ENCODE measurements around the gene KBTBD7. TPM values are rescaled to one million over a fixed set of nuclear protein-coding genes. Genes with fewer than 3 reads are reported as not detected.

The KBTBD7 gene
- total and polyA plus RNA-seq, 9 of the 15 experiments (the other 6 are each of a cell fraction or from before 2014, with no cell fraction given) = 1.8 to 4.4 (median 3.3) TPM

GRCh38 chr13:41148419-41149283 lies 45.7 kb downstream of the KBTBD7 start (continued):
- TF ChIP-seq PBX2 (CRISPR knock-in tag; IDR thresholded peaks at IDR 0.05; ENCODE audit: low read depth) = no peak
- peak; percentile 17; the same call in 1 of the 2 replicates for TF ChIP-seq PBX2 (tag; conservative IDR thresholded peaks at IDR 0.05; ENCODE audit: low read depth)
- no peak for TF ChIP-seq ZNF197 (CRISPR knock-in tag; IDR thresholded peaks at IDR 0.05; ENCODE audit: low read depth)

- no peak overlapping the region for H2AFZ ChIP-seq (ENCODE audit: low read depth, low read length)
- no peak for FAIRE-seq
- intact Hi-C loops (cut with micrococcal nuclease) (loop anchor here (5.0 kb wide), 1 partner anchor 47 kb away; the partner anchor contains the start of gene KBTBD7), in situ Hi-C loops (cut with MboI) (no loop called here)
- H4K20me1 ChIP-seq (replicated peaks; ENCODE audit: control insufficient read depth, insufficient read depth, low read length) = no peaks in the 10 kb centered on the region
- no peak for DNase-seq (ENCODE audit: extremely low read depth in 1 of 4, low spot score in 3 of 4)
- H3K27ac ChIP-seq (ENCODE audit: extremely low read depth, low read depth, low read length) = no peak overlapping the region
- ATAC-seq = no peak
- no TSS peak for BruUV-seq (replicated peaks)
- no peak overlapping the region for H3K4me2 ChIP-seq (ENCODE audit: insufficient read depth, low read length)
- H3K9me1 ChIP-seq (ENCODE audit: control insufficient read depth, insufficient read depth, low read length) = no peaks in the 10 kb centered on the region
- ChIA-PET POLR2A (interaction anchor here (0.8 kb wide), 1 partner anchor 82 kb away, joined by 3 read pairs; no protein-coding TSS in a partner anchor), CTCF (ENCODE audit: low intra/inter-chr PET ratio) (no interaction called here)
- H3K79me2 ChIP-seq (ENCODE audit: control insufficient read depth, insufficient read depth, low read length) = no peaks in the 10 kb centered on the region
- H3K9ac ChIP-seq (ENCODE audit: insufficient read depth in 1 of 2, low read depth in 2 of 2, low read length in 2 of 2) = no peak overlapping the region
- WGBS (ENCODE audit: insufficient coverage, low coverage, missing lambda C conversion rate) = 24% methylated on average over 4 of the region's 4 CpGs
- H3K27me3 ChIP-seq (ENCODE audit: control insufficient read depth in 2 of 2, insufficient read depth in 2 of 2, low read length in 2 of 2) = no peaks in the 10 kb centered on the region
- H3K4me1 ChIP-seq (replicated peaks in 1 of 2; ENCODE audit: control insufficient read depth in 2 of 2, insufficient read depth in 2 of 2, low read length in 2 of 2) = no peaks in the 10 kb centered on the region
- peaks cover 14% of the 10 kb centered on the region for H3K9me3 ChIP-seq (replicated peaks; ENCODE audit: control insufficient read depth, insufficient read depth, low read depth, low read length)
- no peaks in the 10 kb centered on the region for H3K36me3 ChIP-seq (ENCODE audit: control insufficient read depth, insufficient read depth, low read length)
- H3K4me3 ChIP-seq = no peak overlapping the region
- TF ChIP-seq BRD4 (IDR thresholded peaks at IDR 0.05) (no peak), KDM5B (IDR thresholded peaks at IDR 0.05; ENCODE audit: insufficient replicate concordance, low read depth, low read length) (no peak), UBTF (IDR thresholded peaks at IDR 0.05; ENCODE audit: borderline replicate concordance in 1 of 2, low read depth in 2 of 2, low read length in 2 of 2) (no peak), BMI1 (IDR thresholded peaks at IDR 0.05; ENCODE audit: low read length) (no peak), ZNF655 (CRISPR knock-in tag; IDR thresholded peaks at IDR 0.05) (no peak), ATF4 (CRISPR knock-in tag; IDR thresholded peaks at IDR 0.05) (no peak), ZKSCAN8 (CRISPR knock-in tag; IDR thresholded peaks at IDR 0.05) (no peak)
Observed at GRCh38 chr13:41145136-41145908, 49.0 kb downstream of the KBTBD7 start.
